T47D (cell line): ENCODE measurements around the gene FPR1.
A peak's percentile ranks its signal among the peaks of the same experiment; 100 is the strongest.
"Not testable (repeated sequence)": the region's sequence is repeated elsewhere in the genome, so short reads cannot be mapped to it uniquely, and the experiment has no call there.

Experiments
- DNase-seq, 2 experiments: peaks; one replicate each; pipeline versions ENCODE4 v3.0.0 to v3.0.0-alpha.2; 2011 to 2012; ENCODE audit warnings: low read depth in 1 of 2, low spot score in 1 of 2
- JUND ChIP-seq: IDR thresholded peaks from 2 replicates; pipeline ENCODE4 v1.6.1; 2012; ENCODE audit warnings: low read depth
- in situ Hi-C: cut with HindIII; loops from 2 replicates; pipeline ENCODE4 v1.10.0; 2016; ENCODE audit warnings: low sequenced_read_pairs, low pct_unique_long_range_greater_than_20kb

FPR1 gene

GRCh38 chr19:51740356-51740755 is 11.3 kb downstream of the FPR1 start:
- no peak for DNase-seq
- in situ Hi-C loops: no loop called here
- no peak for TF ChIP-seq JUND

DNA sequence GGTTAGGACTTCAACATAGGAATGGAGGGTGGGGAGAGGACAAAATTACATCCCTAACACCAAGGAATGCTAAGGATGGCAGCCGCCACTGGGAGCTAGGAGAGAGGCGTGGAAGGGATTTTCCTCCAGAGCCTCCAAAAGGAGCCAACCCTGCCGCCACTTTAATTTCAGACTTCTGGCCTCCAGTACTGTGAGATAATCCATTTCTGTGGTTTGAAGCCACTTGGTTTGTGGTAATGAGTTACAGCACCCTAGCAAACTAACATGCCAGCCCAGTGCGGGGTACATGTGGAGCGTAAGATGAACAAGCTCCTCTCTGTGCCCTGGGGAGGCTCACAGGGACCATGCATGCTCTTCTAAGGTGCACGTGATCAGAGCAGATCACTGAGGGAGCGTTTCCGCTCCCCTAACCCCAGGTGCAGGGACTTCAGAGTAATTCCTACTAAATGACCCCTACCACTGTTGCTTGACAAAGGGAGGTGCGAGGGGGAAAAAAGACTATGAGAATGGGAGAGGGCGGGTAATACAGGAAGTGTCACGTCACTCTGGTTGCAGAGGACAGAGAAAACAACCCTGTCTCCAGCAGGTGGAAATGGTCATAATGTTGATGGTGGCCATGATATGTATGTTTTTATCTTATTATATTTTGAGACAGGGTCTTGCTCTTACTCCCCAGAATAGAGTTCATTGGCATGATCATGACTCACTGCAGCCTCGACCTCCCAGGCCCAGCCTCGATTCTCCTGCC is 12.0 kb downstream of the FPR1 start:
- no peak for TF ChIP-seq JUND
- no peak for DNase-seq
- in situ Hi-C loops: no loop called here

GRCh38 chr19:51738523-51738922 is 13.2 kb downstream of the FPR1 start:
- in situ Hi-C loops, DNase-seq: not testable (repeated sequence)

DNA sequence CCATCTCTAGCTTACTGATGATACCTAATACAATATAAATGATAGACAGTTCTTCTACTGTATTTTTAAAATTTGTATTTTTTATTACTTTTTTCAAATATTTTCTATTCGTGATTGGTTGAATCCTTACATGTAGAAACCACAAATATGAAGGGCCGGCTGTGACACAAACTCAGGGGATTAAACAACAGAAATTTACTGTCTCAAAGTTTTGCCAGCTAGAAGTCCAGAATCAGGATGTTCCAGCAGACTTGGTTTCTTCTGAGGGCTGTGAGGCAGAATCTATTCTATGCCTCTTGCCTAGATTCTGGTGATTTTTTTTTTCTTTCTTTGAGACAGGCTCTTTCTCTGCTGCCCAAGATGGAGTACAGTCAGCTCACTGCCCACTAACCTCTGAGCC is 13.8 kb downstream of the FPR1 start:
- in situ Hi-C loops: no loop called here
- no peak for TF ChIP-seq JUND
- DNase-seq: no peak

DNA sequence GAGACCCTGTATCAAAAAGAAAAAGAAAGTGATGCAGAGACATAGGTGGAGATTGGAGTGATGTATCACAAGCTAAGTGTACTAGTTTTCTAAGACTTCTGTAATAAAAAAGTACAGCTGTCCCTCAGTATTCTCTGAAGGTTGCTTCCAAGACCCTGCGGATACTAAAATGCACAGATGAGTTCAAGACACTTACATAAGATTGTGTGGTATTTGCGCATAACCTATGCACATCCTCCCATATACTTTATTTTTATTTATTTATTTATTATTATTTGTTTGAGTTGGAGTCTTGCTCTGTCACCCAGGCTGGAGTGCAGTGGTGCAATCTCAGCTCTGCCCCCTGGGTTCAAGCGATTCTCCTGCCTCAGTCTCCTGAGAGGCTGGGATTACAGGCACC is 14.3 kb downstream of the FPR1 start:
- in situ Hi-C loops: no loop called here
- no peak for DNase-seq
- no peak for TF ChIP-seq JUND

- TF ChIP-seq JUND: no peak
- no peak for DNase-seq
- in situ Hi-C loops: no loop called here
Measured at GRCh38 chr19:51735759-51736449, 15.8 kb downstream of the FPR1 start.

- in situ Hi-C loops: no loop called here
- TF ChIP-seq JUND: no peak
- DNase-seq: no peak
Measured at GRCh38 chr19:51733742-51734522, 17.7 kb downstream of the FPR1 start.

- TF ChIP-seq JUND: no peak
- DNase-seq: no peak
- in situ Hi-C loops: no loop called here
Measured at GRCh38 chr19:51729781-51730180, 21.9 kb downstream of the FPR1 start.

GRCh38 chr19:51727349-51727880 is 24.3 kb downstream of the FPR1 start:
- DNase-seq: peak in 1 of 2 experiments; percentile 50
- in situ Hi-C loops: no loop called here
- no peak for TF ChIP-seq JUND

GRCh38 chr19:51726049-51726448 is 25.6 kb downstream of the FPR1 start:
- in situ Hi-C loops: no loop called here
- DNase-seq: no peak
- no peak for TF ChIP-seq JUND

DNA sequence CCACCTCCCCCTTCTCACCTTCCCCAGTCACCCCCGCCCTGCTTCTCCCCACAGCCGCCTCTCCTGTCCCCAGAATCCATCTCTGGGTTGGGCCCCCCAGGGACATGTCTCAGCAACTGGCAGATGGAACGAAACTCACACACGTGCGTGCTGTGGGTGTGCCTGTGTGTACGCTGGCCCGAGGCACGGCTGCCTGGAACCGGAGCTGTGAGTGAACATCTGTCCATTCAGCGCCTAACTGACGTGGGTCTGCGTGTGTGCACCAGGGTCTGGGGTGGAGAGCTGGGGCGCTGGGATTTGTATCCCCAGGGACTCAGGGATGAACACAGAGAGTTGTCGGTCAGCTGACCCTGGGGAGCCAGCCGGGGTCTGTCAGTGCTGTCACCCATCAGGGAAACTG is 27.1 kb downstream of the FPR1 start:
- DNase-seq: no peak
- in situ Hi-C loops: no loop called here
- TF ChIP-seq JUND: no peak

- no peak for TF ChIP-seq JUND
- no peak for DNase-seq
- in situ Hi-C loops: no loop called here
Measured at GRCh38 chr19:51722492-51722891, 29.2 kb downstream of the FPR1 start.

DNA sequence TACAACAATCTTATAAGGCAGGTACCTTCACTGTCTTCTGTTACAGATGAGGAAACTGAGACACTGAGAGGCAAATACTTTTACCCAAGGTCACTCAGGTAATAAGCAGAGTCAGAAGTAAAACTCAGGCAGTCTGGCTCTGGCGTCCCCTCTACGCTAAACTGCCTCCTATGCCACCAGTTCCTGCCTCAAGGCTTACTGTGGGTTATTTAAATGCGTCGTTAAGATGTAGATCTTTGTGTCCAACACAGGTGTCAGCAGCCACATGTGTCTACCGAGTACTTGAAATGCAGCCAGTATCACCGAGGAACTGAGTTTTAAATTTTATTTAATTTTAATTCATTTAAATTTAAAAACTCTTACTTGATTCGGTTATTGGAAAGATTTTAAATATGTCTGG is 29.8 kb downstream of the FPR1 start:
- TF ChIP-seq JUND: no peak
- DNase-seq: no peak
- in situ Hi-C loops: no loop called here
